GM21423 (cell line): ENCODE data around the gene RBL2.

Source experiments
- ATAC-seq: cut with Tn5 transposase; IDR thresholded peaks from one replicate; pipeline ENCODE4 v1.9.1; 2021; ENCODE audit warnings: mild to moderate bottlenecking, moderate library complexity; ENCODE audit not compliant: unreplicated experiment

Gene RBL2

GRCh38 chr16:53449816-53450517 is 15.7 kb downstream of the RBL2 start:
- no peak for ATAC-seq

- no peak for ATAC-seq
Observed at GRCh38 chr16:53453928-53454327, 19.7 kb downstream of the RBL2 start.

- ATAC-seq = no peak
Observed at GRCh38 chr16:53456625-53457024, 22.4 kb downstream of the RBL2 start.

- ATAC-seq = peak; percentile 100
Observed at GRCh38 chr16:53457670-53458069, 23.4 kb downstream of the RBL2 start.

- ATAC-seq = no peak
Observed at GRCh38 chr16:53458635-53459034, 24.4 kb downstream of the RBL2 start.

- no peak for ATAC-seq
Observed at GRCh38 chr16:53465606-53466280, 31.5 kb downstream of the RBL2 start.

- no peak for ATAC-seq
Observed at GRCh38 chr16:53476867-53477266, 42.6 kb downstream of the RBL2 start.

GRCh38 chr16:53478965-53479364 is 44.7 kb downstream of the RBL2 start:
- ATAC-seq = no peak

GRCh38 chr16:53480394-53480793 is 46.1 kb downstream of the RBL2 start:
- ATAC-seq = no peak

- no peak for ATAC-seq
Observed at GRCh38 chr16:53482123-53482522, 47.9 kb downstream of the RBL2 start.

- no peak for ATAC-seq
Observed at GRCh38 chr16:53484542-53484941, 50.3 kb downstream of the RBL2 start.

- ATAC-seq = no peak
Observed at GRCh38 chr16:53486230-53486629, 52.0 kb downstream of the RBL2 start.

- no peak for ATAC-seq
Observed at GRCh38 chr16:53489755-53490154, 55.5 kb downstream of the RBL2 start.

GRCh38 chr16:53492503-53492902 is 58.2 kb downstream of the RBL2 start:
- no peak for ATAC-seq

GRCh38 chr16:53494636-53495035 is 60.4 kb downstream of the RBL2 start:
- ATAC-seq = no peak

GRCh38 chr16:53495325-53495724 is 61.1 kb downstream of the RBL2 start:
- ATAC-seq = no peak

- ATAC-seq = no peak
Observed at GRCh38 chr16:53498984-53499383, 64.7 kb downstream of the RBL2 start.

- no peak for ATAC-seq
Observed at GRCh38 chr16:53501216-53501859, 67.1 kb downstream of the RBL2 start.

GRCh38 chr16:53502331-53503269 is 68.3 kb downstream of the RBL2 start, which contains the start of gene AKTIP:
AKTIP (minus strand) TSS chr16:53503209; CDS start chr16:53500259, 2,950 bp downstream.
- ATAC-seq = peak; percentile 16

- peak; percentile 94 for ATAC-seq
Observed at GRCh38 chr16:53503270-53503923, 69.1 kb downstream of the RBL2 start.
